Activated CD8-positive, alpha-beta memory T cell treated with anti-CD3 and anti-CD28 coated beads, Interleukin-2, amount 50 U/mL, for 48 hours (primary cell): ENCODE data around the gene CCM2L.
"Not testable (repeated sequence)": the region's sequence is repeated elsewhere in the genome, so short reads cannot be mapped to it uniquely, and the experiment has no call there.

Experiments used
- DNase-seq: peaks from one replicate; pipeline ENCODE4 v3.0.0-alpha.2; 2020

CCM2L gene

GRCh38 chr20:32031007-32031958 is 21.0 kb downstream of the CCM2L start:
- peak; percentile 88 for DNase-seq

GRCh38 chr20:32033316-32033715 is 23.1 kb downstream of the CCM2L start:
- DNase-seq: no peak

GRCh38 chr20:32033721-32034120 is 23.5 kb downstream of the CCM2L start:
- not testable (repeated sequence) for DNase-seq

- no peak for DNase-seq
Observed at GRCh38 chr20:32034581-32035425, 24.6 kb downstream of the CCM2L start.

- DNase-seq: no peak
Observed at GRCh38 chr20:32035426-32035779, 25.2 kb downstream of the CCM2L start.

- DNase-seq: no peak
Observed at GRCh38 chr20:32036252-32036651, 26.0 kb downstream of the CCM2L start.

GRCh38 chr20:32036716-32037485 is 26.7 kb downstream of the CCM2L start:
- DNase-seq: no peak

GRCh38 chr20:32037929-32038328 is 27.7 kb downstream of the CCM2L start:
- no peak for DNase-seq

- no peak for DNase-seq
Observed at GRCh38 chr20:32040142-32040953, 30.1 kb downstream of the CCM2L start.

GRCh38 chr20:32045999-32046398 is 35.8 kb downstream of the CCM2L start:
- no peak for DNase-seq

- DNase-seq: no peak
Observed at GRCh38 chr20:32050324-32050841, 40.1 kb downstream of the CCM2L start.

- DNase-seq: no peak
Observed at GRCh38 chr20:32050851-32051556, 40.8 kb downstream of the CCM2L start.

GRCh38 chr20:32051720-32052089 is 41.5 kb downstream of the CCM2L start:
- DNase-seq: no peak

- DNase-seq: no peak
Observed at GRCh38 chr20:32052090-32052777, 42.0 kb downstream of the CCM2L start, which contains the start of gene HCK. TSS of gene HCK (plus strand) at chr20:32052242.

GRCh38 chr20:32052778-32053362 is 42.6 kb downstream of the CCM2L start:
- no peak for DNase-seq

GRCh38 chr20:32053648-32054047 is 43.4 kb downstream of the CCM2L start:
- DNase-seq: no peak

- no peak for DNase-seq
Observed at GRCh38 chr20:32056708-32057483, 46.7 kb downstream of the CCM2L start.

- no peak for DNase-seq
Observed at GRCh38 chr20:32057656-32058184, 47.5 kb downstream of the CCM2L start.

- no peak for DNase-seq
Observed at GRCh38 chr20:32059189-32059588, 49.0 kb downstream of the CCM2L start.
